ENCODE measurements around the gene HIRIP3.

DNA sequence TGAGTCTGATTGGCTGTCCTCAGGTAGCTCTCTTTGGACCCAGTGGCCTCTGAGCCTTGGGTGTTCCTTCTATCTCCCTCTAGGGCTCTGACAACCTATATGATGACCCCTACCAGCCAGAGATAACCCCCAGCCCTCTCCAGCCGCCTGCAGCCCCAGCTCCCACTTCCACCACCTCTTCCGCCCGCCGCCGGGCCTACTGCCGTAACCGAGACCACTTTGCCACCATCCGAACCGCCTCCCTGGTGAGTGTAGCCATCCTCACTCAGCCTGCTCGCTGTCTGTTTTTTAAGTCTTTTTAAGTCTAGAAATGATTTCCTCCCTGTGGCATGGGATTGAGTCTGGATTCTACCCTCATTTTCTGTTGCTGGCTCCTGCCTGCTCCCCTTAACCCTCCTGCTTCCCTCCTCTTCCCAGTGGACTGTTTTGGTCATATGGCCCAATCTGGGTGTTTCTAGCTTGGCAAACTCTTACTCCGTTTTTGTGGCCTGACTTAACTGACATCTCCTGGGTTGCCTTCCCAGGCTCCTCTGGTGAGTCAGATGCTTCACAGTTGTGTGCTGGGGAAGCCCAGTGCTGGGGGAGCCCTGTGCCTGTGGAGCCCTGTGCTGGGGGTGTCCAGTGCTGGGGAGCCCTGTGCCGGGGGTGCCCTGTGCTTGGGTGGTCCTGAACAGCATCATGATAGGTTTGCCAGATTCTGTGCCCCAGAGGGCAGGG, 11.8 kb downstream of the HIRIP3 start:
- TF ChIP-seq YY1 (IDR thresholded peaks at IDR 0.05; ENCODE audit: insufficient read depth, insufficient read length) (no peak), ZNF274 (IDR thresholded peaks at IDR 0.05; ENCODE audit: low read depth, low read length) (no peak)

All from NT2/D1 (cell line).